ENCODE results near the gene ADGRF5.

ADGRF5 gene

DNA sequence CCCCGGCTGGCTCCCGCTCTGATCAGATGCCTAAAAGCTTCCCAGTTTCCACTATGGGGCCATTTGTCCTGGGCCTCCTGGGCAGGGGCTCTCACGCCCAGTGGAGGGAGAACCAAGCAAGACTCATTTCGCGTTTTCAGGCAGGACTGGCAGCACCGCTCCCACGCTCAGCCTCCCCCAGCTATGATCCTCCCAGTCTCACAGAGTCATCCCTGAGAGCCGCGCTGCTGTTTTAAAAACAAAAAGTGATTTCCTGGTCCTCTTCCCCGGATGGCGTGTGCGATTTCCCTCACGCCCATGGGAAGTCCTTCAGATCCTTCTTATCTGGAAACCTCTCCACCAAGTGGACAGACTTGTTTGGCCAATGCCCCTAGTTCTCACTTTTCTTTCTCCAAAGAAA lies at the start of gene ADGRF5:
ADGRF5 (minus strand) TSS at position 208 of the 400 bp plus-strand sequence. CDS start 15,176 bp downstream, outside the sequence.
- DNase-seq = no peak

- DNase-seq = no peak
These were observed 47.5 kb upstream of the ADGRF5 start for GRCh38 chr6:46969206-46969605.

DNA sequence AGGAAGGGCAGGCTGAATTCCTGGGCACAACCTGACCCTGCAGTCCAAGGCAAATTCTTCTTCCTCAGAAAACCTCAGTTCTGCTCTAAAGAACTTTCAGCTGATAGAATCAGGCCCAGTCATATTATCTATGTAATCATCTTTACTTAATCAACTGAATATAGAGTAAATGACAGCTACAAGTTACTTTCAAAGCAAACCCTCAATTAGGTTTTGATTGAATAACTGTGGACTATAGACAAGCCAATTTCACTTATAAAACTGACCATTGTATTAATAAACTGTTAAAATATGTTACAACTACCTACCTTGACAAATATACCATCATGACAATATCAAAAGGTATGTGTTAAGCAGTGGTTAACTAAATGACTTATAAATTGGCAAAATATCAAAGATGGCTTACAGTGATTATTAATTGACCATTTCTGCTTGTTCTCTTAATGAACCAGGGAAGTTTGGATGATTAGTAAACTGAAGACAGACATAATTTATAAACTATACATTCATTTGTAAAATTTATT lies 46.1 kb upstream of the ADGRF5 start:
- no peak for DNase-seq

DNA sequence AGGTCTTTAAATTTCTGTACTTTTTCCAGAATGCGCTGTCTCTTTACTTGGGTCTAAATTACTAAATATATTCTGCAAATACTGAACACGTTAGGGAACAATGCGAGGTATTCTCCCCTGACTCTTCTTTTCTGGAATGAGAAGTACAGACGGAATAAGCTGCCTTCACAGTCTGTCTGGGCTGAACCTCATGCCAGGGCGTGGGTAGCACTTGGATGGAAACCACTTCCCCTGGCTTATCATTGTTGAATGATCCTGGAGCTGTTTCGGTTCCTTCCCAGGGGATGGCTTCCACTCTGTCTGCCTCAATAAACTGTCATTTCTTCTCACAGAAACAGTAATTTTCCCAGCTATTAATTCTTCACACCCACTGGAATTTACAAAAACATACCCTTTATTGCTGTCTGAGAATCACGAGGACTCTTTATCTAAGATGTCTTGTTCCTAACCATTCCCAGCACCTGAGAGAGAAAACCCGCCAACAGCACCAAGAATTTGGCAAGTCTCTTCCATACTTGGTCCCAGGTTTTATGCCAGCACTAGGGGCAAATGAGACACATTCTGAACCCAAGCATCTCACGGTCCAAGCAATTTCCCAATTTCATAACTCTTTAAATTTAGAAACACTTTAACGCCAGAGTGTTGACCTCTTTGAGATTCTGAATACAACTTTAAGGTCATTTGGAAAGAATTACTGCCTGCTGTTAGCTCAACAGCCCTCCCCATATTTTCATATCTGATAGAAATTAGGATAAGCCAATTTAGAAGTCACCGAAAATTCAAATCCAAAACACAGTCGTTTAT lies 43.2 kb upstream of the ADGRF5 start:
- no peak for DNase-seq

DNA sequence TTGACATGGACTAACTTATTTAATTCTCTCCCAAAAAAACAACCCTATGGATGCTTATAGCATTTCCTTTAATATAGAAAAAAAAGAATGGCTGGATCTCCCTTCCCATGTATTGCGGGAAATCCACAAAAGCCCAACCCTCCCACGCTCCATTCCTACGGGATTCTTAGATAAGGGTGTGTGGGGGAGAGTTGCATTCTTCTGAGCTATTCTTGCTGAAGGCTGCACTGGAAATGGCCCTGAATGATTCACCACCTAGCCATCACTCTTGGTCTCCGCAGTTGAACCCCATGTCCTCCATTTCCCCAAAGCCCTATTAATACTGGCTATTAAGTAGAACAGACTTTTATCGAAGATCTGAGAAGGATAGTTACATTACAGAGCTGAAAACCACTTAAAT lies 41.9 kb upstream of the ADGRF5 start:
- no peak for DNase-seq

DNA sequence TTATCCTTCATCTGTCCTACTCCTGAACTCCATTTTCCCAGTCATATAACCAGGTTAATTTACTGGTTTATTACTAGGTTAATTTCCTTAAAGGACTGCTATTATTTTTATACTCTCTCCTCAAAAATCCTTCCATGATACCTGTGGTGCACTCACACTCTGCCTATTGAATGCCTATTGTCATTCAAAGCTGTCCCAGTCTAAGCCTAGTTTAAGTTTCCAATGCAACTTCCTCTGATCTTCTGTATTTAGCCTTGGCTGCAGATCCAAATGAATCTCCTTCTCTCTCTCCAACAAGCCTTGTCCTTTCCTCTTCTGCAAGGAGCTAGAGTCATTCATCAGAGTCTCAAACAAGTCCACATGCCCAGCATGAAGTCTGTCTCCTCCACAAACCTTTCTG lies 41.3 kb upstream of the ADGRF5 start:
- no peak for DNase-seq

- no peak for DNase-seq
These were observed 40.0 kb upstream of the ADGRF5 start for GRCh38 chr6:46961711-46962110.

GRCh38 chr6:46961232-46961631 lies 39.5 kb upstream of the ADGRF5 start:
- no peak for DNase-seq

DNA sequence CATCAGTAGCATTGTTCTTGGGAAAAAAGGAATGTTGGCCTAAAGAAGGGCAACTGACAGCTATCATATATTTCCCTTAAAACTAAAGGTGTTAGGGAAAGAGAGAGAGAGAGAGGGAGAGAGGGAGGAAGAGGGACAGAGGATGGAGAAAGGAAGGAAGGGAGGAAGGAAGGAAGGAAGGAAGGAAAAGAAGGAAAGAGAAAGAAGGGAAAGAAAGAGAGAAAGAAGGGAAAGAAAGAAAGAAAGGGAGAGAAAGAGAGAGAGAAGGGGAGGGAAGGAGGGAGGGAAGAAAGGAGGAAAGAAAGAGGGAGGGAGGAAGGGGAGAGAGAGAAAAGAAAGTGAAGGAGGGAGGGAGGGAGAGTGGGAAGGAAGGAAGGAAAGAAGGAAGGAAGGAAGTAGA lies 37.7 kb upstream of the ADGRF5 start:
- DNase-seq = no peak

- no peak for DNase-seq
These were observed 34.7 kb upstream of the ADGRF5 start for GRCh38 chr6:46956409-46956808.

GRCh38 chr6:46954837-46955451 lies 33.2 kb upstream of the ADGRF5 start:
- DNase-seq = peak; percentile 95

GRCh38 chr6:46953921-46954320 lies 32.2 kb upstream of the ADGRF5 start:
- DNase-seq = peak; percentile 41

DNA sequence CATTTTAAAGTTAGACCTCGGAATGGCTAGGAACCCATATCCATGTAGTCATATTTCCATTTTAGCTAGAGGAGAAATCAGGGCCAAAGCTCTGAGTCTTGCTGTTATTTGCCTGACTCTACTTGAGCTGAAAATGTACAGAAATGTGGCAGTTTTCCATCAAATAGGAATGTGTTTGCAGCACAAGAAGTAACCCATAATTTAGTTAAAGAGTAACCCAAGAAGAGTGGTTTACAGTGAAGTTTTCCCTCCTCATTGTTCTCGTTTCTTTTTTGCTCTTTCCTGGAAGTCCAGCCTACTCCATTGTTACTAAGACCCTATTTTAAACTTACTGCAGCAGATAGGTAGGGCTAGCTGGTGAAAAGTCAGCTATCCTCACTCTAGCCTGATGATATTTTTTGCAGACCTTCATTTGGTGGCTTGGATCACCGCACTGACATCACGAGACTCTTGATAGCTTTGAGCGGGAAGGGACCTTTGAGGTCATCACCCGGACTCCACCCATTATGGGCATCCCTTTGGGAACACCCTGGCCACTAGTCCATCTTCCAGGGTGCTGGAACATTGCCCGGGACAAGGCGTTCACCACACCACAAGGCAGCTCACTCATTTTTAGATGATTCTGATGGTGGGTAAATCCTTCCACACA lies 28.0 kb upstream of the ADGRF5 start:
- no peak for DNase-seq

- peak; percentile 28 for DNase-seq
These were observed 27.0 kb upstream of the ADGRF5 start for GRCh38 chr6:46948699-46949098.

GRCh38 chr6:46947497-46947896 lies 25.8 kb upstream of the ADGRF5 start:
- no peak for DNase-seq

DNA sequence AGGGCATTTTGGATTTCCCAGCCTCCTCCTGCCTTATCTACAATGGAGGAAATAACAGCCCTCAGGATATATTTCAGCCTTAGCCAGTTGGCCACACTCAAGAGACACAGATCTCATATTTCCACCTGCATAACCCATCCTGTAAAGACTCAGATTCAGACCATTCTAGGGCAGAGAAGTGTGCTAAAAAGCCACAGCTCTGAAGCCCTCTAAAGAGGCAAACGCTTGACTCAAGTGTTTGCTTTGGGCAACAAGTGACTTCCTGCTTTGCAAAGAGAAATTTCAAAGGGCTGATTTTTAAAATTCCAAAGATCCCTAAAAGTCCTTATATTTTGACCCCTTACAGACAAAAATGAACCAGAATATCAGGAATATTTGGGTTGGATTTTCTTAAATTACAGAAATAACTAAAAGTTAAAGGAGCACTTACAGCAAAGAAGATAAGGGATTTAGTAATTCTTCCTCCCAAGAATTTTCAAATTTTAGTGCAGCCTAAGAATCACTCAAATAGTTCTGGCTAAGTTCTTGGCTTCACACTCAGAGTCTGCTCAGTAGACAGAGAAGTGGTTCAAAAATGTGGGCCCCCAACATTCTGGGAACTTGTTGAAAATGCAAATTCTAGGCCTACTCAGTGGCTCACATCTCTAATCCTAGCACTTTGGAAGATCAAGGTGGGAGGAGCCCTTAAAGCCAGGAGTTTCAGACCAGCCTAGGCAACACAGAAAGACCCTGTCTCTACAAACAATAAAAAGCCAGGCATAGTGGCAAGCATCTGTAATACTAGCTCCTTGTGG lies 18.9 kb upstream of the ADGRF5 start:
- DNase-seq = peak; percentile 37

DNA sequence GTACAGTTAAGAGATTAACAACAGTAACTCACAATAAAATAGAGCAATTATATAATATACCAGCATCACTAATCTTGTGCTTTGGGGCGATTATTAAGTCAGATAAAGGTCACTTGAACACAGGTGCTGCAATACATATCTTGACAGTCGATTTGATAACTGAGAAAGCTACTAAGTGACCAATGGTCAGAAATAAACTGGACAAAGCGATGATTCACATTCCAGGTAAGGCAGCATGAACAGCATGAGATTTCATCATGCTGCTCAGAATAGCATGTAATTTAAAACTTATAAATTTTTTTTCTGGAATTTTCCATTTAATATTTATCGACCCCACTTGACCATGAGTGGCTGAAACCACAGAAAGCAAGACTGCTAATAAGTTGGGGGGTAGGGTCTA lies 15.9 kb upstream of the ADGRF5 start:
- DNase-seq = no peak

- DNase-seq = no peak
These were observed 13.9 kb upstream of the ADGRF5 start for GRCh38 chr6:46935687-46936086.

GRCh38 chr6:46933751-46934150 lies 12.0 kb upstream of the ADGRF5 start:
- no peak for DNase-seq

GRCh38 chr6:46932526-46933319 lies 11.0 kb upstream of the ADGRF5 start:
- peak; percentile 14 for DNase-seq

DNA sequence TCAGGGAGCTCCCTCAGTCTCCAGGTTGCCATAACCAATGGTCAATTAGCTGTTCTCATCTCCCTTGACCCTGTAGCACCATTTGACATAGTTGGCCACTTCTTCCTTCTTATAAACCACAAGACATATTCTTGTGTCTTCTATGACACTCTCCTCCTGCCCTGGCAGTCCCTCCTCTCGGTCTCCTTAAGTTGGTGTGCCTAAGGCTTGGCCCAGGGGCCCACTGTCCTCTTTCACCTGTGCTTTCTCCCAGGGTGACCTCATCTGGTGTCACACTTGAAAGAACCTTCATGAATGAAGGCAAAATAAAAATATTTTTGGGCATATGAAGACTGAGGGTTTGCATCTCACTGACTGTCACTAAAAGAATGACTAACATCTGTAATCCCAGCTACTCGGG lies 9.7 kb upstream of the ADGRF5 start:
- DNase-seq = no peak

GRCh38 chr6:46930331-46930730 lies 8.6 kb upstream of the ADGRF5 start:
- no peak for DNase-seq

Data from NCI-H69 (cell line).